ENCODE data around the gene TMEM63A.

GRCh38 chr1:225825078-225825477 is 57.1 kb downstream of the TMEM63A start:
- TF ChIP-seq, protein P1, sequence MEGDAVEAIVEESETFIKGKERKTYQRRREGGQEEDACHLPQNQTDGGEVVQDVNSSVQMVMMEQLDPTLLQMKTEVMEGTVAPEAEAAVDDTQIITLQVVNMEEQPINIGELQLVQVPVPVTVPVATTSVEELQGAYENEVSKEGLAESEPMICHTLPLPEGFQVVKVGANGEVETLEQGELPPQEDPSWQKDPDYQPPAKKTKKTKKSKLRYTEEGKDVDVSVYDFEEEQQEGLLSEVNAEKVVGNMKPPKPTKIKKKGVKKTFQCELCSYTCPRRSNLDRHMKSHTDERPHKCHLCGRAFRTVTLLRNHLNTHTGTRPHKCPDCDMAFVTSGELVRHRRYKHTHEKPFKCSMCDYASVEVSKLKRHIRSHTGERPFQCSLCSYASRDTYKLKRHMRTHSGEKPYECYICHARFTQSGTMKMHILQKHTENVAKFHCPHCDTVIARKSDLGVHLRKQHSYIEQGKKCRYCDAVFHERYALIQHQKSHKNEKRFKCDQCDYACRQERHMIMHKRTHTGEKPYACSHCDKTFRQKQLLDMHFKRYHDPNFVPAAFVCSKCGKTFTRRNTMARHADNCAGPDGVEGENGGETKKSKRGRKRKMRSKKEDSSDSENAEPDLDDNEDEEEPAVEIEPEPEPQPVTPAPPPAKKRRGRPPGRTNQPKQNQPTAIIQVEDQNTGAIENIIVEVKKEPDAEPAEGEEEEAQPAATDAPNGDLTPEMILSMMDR (IDR thresholded peaks at IDR 0.05) = no peak
- no peak for TF ChIP-seq POLR2A (IDR thresholded peaks at IDR 0.05)
